ENCODE results near the gene MAP2K7.

MAP2K7 gene

DNA sequence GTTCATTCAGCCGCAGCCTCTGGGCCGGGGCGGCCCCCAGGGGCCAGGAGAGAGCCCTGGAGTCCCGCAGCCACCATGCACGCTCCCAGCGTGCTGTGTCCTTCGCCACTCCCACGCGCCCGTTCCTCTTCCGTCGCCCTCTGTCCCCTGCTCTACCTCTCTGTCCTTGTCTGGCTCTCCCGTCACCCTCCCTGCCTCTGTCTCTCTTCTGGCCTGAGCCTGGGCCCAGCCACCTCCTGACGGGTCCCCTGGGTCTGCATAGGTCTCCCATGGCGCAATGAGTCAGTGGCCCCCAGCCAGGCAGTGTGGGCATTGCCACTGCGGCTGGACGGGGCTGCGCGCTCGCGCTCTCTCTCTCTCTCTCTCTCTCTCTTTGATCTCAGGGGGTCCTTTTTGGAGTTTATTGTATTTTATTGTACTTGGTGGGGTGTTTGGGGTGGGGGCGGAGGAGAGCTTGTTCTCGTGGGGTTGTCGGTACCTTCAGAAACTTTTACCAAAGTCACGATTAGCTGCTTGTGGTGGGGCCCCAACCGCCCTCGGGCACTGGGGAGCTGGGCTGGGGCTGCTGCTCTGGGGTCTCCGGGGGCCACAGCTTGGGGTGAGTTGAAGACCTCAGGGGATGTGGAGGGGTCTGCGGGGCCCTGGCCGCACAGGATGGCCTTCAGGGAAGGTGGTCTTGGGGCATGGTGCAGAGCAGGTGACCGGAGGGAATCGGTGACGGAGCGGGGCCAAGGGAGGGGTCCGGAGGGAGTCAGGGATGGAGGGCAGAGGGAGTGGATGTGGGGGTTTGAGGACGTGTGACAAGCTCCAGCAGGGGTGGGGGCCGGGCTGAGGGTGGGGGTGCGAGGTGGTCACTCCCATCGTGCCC is 9.3 kb downstream of the MAP2K7 start:
- H3K4me3 ChIP-seq (replicated peaks in 1 of 2; ENCODE audit: low read depth in 2 of 2, low read length in 2 of 2) = no peak overlapping the region
- TF ChIP-seq, protein P1, sequence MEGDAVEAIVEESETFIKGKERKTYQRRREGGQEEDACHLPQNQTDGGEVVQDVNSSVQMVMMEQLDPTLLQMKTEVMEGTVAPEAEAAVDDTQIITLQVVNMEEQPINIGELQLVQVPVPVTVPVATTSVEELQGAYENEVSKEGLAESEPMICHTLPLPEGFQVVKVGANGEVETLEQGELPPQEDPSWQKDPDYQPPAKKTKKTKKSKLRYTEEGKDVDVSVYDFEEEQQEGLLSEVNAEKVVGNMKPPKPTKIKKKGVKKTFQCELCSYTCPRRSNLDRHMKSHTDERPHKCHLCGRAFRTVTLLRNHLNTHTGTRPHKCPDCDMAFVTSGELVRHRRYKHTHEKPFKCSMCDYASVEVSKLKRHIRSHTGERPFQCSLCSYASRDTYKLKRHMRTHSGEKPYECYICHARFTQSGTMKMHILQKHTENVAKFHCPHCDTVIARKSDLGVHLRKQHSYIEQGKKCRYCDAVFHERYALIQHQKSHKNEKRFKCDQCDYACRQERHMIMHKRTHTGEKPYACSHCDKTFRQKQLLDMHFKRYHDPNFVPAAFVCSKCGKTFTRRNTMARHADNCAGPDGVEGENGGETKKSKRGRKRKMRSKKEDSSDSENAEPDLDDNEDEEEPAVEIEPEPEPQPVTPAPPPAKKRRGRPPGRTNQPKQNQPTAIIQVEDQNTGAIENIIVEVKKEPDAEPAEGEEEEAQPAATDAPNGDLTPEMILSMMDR (IDR thresholded peaks at IDR 0.05; ENCODE audit: low read depth, low read length) = no peak
- DNase-seq (ENCODE audit: low read depth in 2 of 2) = no peak

DNA sequence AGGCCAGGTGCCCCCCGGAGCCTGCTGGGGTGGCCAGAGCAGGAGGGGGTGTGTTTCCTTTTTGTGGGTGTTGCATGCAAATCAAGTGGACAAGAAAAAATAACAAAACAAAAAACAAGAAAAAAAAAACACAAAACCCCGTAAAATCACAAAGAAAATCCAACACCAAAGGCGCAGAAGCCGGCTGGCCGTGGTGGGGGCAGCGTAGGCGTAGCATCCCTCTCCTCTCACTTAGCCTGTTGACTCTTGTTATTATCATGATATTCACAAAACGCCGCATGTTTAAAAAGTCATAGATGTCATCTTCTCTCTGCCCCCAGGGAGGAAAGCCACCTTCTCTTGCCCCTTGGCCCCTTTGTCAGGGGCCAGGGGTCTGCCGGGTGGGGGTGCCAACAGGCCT is 10.0 kb downstream of the MAP2K7 start:
- TF ChIP-seq, protein P1 (IDR thresholded peaks at IDR 0.05; ENCODE audit: low read depth, low read length) = no peak
- H3K4me3 ChIP-seq (replicated peaks in 1 of 2; ENCODE audit: low read depth in 2 of 2, low read length in 2 of 2) = no peak overlapping the region
- DNase-seq (ENCODE audit: low read depth in 2 of 2) = no peak

DNA sequence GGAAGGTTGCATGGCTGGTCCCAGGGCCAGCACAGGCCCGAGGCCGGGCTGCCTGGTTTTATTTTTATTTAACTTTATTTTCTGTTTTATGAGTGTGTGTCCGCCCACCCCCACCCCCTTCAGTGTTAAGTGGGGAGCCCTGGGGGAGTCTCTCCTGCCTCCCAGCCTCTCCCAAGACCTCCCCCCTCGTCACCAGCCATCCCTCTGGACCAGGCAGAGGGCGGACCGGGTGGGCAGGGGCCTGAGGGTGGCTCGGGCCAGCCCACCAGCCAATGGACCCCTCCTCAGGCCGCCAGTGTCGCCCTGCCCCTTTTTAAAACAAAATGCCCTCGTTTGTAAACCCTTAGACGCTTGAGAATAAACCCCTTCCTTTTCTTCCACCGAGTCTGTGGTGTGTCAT is 10.4 kb downstream of the MAP2K7 start:
- TF ChIP-seq, protein P1 (IDR thresholded peaks at IDR 0.05; ENCODE audit: low read depth, low read length) = no peak
- no peak for DNase-seq (ENCODE audit: low read depth in 2 of 2)
- no peak overlapping the region for H3K4me3 ChIP-seq (replicated peaks in 1 of 2; ENCODE audit: low read depth in 2 of 2, low read length in 2 of 2)

DNA sequence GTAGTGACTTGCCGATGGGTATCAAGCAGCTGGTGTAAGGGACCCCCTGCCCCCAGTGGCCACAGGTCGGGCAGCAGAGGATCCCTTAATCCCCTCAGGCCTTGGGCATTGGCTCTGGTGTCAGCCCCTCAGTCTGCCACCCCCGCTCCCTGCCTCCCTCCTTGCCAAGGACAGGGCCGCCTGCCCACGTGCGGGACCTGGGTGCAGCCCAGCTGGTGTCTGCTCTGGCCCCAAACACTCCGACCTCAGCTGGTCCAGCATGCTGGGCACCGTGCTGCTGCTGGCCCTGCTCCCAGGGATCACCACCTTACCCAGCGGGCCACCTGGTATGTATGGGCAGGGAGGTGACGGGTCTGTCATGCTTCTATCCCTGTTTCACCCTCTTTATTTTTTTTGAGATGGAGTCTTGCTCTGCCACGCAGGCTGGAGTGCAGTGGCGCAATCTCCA is 10.9 kb downstream of the MAP2K7 start, which contains the start of gene TGFBR3L:
TGFBR3L (plus strand) TSS at position 233 of the 448 bp plus-strand sequence.
- TF ChIP-seq, protein P1 (IDR thresholded peaks at IDR 0.05; ENCODE audit: low read depth, low read length) = no peak
- H3K4me3 ChIP-seq (replicated peaks in 1 of 2; ENCODE audit: low read depth in 2 of 2, low read length in 2 of 2) = no peak within 1 kb of the TSS
- no peak for DNase-seq (ENCODE audit: low read depth in 2 of 2)

DNA sequence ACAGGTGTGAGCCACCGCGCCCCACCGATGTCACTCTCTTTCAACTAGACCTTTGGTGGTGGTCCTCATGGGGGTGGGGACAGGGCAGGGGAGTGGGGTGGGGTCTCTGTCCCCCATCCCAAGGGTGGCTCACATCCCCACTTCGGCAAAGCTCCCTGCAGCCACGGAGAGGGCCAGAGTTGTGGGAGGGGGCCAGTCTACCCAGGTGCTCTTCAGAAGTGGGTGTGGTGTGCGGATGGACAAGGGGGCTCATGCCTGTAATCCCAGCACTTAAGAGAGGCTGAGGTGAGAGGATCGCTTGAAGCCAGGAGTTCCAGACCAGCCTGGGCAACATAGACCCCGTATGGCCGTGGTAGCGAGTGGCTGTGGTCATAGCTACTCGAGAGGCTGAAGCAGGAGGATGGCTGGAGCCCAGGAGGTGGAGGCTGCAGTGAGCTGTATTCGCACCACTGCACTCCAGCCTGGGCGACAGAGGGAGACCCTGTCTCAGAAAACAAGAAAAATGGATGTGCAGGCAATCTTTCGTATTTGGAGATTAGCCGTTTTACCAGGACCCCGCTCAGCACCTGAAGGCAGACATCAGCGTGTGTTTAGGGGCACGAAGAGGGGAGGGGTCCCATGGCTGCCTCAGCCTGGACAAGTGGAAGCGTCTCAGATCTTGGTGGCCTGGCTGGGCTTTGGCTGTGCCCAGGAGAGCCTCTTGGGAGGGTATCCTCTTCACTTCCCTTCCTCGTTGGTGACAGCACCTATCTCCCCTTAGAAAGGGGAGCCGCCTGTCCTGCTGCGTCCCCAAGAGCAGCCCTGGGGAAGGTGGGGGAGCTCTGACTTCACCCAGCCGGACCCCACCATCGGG is 11.8 kb downstream of the MAP2K7 start:
- TF ChIP-seq, protein P1 (IDR thresholded peaks at IDR 0.05; ENCODE audit: low read depth, low read length) = no peak
- H3K4me3 ChIP-seq (replicated peaks in 1 of 2; ENCODE audit: low read depth in 2 of 2, low read length in 2 of 2) = peak overlapping the region in 1 of 2 donors; percentile 40
- DNase-seq (ENCODE audit: low read depth in 2 of 2) = no peak

DNA sequence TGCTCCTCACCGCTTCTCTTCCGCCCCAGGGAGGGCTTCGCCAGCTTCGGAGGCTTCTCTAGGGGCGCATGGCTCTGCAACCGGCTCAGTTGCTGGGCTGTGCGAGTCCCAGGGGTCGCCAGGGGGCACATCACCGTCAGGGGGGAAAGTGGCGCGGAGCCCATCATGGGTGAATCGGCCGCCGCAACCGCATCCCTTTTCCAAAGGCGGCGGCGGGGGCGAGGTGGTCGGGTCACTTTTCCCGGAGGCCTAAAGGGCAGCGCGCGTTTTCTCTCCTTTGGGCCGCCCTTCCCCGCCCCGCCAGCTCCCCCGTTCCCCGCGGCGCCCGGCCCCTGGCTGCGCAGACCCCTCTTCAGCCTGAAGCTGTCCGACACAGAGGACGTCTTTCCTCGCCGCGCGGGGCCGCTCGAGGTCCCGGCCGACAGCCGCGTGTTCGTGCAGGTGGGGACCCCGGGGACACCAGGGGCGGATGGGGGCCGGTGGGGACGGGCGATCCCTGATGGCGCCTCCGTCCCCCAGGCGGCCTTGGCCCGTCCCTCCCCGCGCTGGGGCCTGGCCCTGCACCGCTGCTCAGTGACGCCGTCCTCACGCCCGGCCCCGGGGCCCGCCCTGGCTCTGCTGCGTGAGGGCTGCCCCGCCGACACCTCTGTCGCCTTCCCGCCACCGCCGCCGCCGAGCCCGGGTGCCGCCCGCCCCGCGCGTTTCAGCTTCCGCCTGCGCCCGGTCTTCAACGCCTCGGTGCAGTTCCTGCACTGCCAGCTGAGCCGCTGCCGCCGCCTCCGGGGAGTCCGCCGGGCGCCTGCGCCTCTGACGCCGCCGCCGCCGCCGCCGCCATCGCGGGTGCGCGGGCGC is 12.7 kb downstream of the MAP2K7 start:
- DNase-seq (ENCODE audit: low read depth in 2 of 2) = peak in 1 of 2 donors; percentile 30
- peak overlapping the region; percentile 17 to 40 for H3K4me3 ChIP-seq (replicated peaks in 1 of 2; ENCODE audit: low read depth in 2 of 2, low read length in 2 of 2)
- TF ChIP-seq, protein P1 (IDR thresholded peaks at IDR 0.05; ENCODE audit: low read depth, low read length) = no peak
